ENCODE results near the gene SIRPA.

Gene SIRPA

DNA sequence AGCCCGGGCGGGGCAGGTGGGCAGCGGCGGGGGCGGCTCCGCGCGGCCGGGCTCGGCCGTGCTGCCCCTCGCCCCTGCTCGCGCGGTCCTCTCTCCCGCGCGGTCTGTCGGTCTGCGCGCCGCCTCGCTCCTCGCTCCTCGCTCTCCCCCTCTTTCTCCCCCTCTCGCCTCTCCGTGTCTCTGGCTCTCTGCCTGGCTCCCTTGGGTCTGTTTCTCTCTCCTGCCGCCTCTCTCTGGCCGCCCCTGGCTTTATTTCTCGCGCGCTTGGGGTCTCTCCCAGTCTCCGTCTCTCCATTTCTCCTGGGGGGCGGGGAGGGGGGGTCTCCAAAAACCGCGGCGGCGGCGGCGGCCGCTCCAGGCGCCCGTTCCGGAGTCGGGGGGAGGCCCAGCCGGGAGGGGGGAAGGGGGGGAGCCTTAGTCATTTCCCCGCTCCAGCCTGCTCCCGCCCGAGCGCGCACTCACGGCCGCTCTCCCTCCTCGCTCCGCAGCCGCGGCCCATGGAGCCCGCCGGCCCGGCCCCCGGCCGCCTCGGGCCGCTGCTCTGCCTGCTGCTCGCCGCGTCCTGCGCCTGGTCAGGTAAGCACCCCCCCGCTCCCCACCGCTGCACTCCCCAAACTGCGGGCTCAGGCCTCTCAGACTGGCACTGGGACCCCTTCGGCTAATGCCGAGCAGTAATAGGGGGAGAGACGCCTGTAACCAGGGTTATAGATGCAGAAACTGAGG, at the start of gene SIRPA:
Gene SIRPA, plus strand, starts transcription at position 457 of the 723 bp plus-strand sequence. Its CDS starts 41 bp downstream, at position 498.
- no peak for DNase-seq (ENCODE audit: low read depth in 4 of 4, low spot score in 1 of 4)

DNA sequence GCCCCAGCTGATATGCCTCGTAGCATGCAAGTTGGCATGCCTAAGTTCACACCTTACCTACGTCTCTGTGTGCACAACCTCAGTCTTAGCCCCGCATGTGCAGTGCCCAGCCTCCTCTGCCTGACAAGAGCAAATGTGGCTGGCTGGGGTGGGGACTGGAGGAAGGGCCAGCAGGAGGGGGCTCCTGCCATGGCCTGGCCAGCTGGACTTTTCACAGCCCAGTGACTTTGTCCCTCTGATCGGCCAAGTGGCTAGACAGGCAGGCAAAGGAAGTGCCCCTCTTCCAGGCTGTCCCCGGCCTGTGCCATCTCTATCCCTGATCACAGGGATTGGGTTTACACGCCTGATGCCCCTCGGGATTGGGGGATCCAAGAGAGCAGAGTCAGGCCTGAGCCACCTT, 49.5 kb upstream of the SIRPA start:
- DNase-seq (ENCODE audit: low read depth in 4 of 4, low spot score in 1 of 4), result no peak

- no peak for DNase-seq (ENCODE audit: low read depth in 4 of 4, low spot score in 1 of 4)
Measured at GRCh38 chr20:1846341-1846740, 48.9 kb upstream of the SIRPA start.

DNA sequence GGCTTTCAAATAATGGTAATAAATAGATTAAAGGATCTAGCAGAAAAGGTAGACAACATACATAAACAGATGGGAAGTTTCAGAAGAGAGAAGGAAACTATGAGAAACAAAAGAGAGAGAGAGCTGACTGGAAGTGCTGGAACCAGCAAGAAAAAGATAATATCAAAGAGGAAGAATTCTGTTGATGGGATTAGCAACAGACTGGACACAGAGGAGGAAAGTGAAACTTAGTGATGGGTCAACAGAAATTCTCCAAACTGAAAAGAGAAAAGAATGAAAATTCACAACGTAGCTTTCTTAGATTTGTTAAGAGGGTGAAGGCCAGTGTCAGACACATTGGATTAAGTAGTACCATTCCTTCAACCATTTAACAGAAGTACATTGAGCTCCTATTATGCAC, 48.3 kb upstream of the SIRPA start:
- DNase-seq (ENCODE audit: low read depth in 4 of 4, low spot score in 1 of 4), result no peak

DNA sequence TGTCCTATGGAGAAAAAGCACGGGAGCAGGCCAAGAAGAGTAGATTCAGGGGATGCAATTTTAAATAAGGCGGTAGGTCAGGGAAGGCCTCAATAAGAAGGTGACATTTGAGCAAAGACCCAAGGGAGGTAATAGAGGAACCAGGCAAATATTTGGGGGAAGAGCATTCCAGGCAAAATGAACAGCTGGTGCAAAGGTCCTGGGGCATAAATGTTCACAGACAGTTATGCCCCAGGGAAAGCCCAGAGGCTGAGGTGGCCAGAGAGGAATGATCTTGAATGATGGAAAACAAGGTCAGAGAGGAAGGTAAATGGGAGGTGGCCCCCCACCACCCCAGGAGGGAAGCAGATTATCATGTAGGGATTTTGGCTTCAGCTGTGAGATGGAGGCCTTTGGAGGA, 47.4 kb upstream of the SIRPA start:
- DNase-seq (ENCODE audit: low read depth in 4 of 4, low spot score in 1 of 4), result no peak

DNA sequence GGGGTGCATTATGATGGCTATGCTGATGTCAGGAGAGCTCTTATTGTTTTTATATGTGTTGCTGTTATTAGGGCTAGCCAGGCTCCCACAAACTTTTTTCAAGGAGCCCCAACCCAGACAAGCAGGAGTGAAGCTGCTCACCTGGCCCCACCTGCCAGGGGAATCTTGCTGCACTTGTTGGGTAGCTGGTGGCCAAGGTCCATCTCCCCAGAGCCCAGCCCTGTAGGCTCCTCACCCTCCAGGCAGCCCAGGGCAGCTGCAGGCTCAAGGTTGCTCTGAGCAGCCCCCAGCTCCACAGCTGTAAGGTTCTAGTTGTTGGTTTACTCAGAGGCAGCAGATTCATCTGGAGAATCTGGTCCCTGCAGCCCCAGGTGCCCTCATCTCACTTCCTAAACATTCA, 46.8 kb upstream of the SIRPA start:
- no peak for DNase-seq (ENCODE audit: low read depth in 4 of 4, low spot score in 1 of 4)

GRCh38 chr20:1851396-1851795, 43.8 kb upstream of the SIRPA start:
- DNase-seq (ENCODE audit: low read depth in 4 of 4, low spot score in 1 of 4), result no peak

DNA sequence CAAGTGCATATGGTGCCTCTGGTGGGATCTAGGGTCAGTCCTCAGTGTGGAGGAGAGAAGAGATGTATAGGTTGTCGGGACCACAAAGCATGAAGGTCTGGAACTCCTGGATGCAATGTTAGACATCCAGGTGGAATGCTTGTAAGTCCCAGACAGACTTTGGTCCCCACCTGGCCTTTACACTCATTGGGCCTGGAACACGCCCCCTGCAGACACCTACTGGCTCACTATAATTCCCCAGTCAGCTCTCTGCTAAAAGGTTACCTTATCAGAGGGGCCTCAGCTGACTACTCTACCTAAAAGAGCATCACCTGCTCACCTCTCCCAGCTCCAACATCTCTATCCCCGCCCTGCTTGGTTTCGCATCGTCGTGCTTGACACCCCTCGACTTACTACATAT, 41.7 kb upstream of the SIRPA start:
- DNase-seq (ENCODE audit: low read depth in 4 of 4, low spot score in 1 of 4), result no peak

DNA sequence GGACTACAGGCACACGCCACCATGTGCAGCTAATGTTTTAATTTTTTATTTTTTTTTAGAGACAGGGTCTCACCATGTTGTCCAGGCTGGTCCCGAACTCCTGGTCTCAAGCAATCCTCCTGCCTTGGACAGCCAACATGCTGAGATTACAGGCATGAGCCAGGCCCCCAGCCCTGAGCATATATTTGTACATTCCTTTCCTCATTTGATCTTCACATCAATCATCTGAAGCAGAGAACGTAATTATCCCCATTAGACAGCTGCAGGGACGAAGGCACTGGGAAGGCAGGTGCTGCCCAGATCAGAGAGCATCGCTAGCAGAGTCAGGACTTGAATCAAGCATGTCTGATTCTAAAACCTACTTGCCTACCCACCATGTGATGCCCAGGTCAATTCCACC, 41.0 kb upstream of the SIRPA start:
- no peak for DNase-seq (ENCODE audit: low read depth in 4 of 4, low spot score in 1 of 4)

- no peak for DNase-seq (ENCODE audit: low read depth in 4 of 4, low spot score in 1 of 4)
Measured at GRCh38 chr20:1855109-1855508, 40.1 kb upstream of the SIRPA start.

DNA sequence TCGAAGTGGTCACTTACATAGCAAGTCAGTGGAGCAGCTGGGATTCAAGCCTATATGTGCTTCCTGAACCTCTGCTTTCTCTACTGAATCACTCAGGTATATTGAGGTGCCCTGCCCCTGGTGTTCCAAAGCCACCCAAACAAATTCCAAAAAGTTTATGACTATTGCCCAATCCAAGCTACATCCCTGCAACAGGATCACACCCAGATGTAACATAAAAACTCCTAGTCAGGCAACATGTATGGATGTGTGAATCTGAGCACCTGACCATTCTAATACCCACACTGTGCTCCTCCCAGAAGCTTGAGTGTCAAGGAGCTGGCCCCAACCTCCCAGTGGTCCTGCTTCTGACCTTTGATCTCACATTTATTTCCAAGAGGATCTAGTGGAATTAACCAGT, 39.5 kb upstream of the SIRPA start:
- no peak for DNase-seq (ENCODE audit: low read depth in 4 of 4, low spot score in 1 of 4)

- no peak for DNase-seq (ENCODE audit: low read depth in 4 of 4, low spot score in 1 of 4)
Measured at GRCh38 chr20:1856424-1856823, 38.8 kb upstream of the SIRPA start.

GRCh38 chr20:1857466-1857865, 37.7 kb upstream of the SIRPA start:
- no peak for DNase-seq (ENCODE audit: low read depth in 4 of 4, low spot score in 1 of 4)

GRCh38 chr20:1858871-1859270, 36.3 kb upstream of the SIRPA start:
- no peak for DNase-seq (ENCODE audit: low read depth in 4 of 4, low spot score in 1 of 4)

DNA sequence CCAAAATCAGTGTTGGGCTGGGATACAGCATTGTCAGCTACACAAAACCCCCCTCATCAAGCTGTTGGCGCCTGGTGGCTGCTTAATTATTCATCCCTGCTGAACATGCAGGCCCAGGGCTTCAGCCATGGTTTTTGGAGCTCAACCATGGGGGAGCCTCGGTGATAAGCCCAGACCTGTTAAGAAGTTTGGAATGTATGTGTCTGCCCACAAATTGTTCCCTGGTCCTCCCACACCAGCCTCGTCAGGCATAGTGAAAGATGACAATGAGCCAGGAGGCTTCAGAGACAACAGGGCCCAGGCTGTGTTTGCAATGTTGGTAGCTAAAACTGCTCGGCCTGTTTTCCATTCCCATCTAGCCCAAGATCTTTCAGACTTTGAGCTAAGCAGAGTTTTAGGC, 34.8 kb upstream of the SIRPA start:
- no peak for DNase-seq (ENCODE audit: low read depth in 4 of 4, low spot score in 1 of 4)

- no peak for DNase-seq (ENCODE audit: low read depth in 4 of 4, low spot score in 1 of 4)
Measured at GRCh38 chr20:1861347-1861976, 33.7 kb upstream of the SIRPA start.

- DNase-seq (ENCODE audit: low read depth in 4 of 4, low spot score in 1 of 4), result no peak
Measured at GRCh38 chr20:1861996-1862662, 33.1 kb upstream of the SIRPA start.

GRCh38 chr20:1862663-1863053, 32.5 kb upstream of the SIRPA start:
- DNase-seq (ENCODE audit: low read depth in 4 of 4, low spot score in 1 of 4), result no peak

- DNase-seq (ENCODE audit: low read depth in 4 of 4, low spot score in 1 of 4), result no peak
Measured at GRCh38 chr20:1863296-1863695, 31.9 kb upstream of the SIRPA start.

- DNase-seq (ENCODE audit: low read depth in 4 of 4, low spot score in 1 of 4), result no peak
Measured at GRCh38 chr20:1866834-1867233, 28.4 kb upstream of the SIRPA start.

DNA sequence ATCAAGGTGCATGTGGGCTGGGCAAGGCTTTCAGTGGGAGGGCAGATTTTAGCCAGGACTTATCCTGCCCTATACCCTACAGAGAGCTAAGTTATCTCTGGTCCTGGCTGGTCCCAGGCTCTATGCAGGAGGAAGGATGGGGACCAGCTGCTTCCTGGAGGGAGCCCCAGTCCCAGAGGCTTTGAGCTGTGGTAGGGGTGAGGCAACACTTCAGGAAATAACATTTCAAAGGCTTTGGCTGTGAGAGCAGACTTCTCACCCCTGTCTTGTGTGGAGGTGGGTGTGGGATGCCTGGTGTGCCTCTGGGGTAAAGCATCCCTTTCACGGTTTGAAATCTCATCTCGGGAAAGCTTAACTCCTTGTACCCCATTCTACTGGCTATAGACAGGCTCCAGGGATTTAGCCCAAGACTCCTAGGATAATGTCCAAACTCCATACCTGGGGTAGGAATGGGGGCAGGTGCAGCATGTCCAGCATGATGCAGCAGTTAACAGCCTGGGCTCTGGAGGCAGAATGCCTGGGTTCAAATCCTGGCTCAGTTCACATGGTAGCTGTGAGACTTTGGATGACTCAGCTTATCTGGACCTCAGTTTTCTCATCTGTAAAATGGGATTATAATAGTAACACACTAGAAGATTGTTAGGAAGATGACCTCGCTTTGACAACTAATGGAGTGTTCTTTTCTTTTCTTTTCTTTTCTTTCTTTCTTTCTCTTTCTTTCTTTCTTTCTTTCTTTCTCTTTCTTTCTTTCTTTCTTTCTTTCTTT, 27.5 kb upstream of the SIRPA start:
- DNase-seq (ENCODE audit: low read depth in 4 of 4, low spot score in 1 of 4), result no peak

DNA sequence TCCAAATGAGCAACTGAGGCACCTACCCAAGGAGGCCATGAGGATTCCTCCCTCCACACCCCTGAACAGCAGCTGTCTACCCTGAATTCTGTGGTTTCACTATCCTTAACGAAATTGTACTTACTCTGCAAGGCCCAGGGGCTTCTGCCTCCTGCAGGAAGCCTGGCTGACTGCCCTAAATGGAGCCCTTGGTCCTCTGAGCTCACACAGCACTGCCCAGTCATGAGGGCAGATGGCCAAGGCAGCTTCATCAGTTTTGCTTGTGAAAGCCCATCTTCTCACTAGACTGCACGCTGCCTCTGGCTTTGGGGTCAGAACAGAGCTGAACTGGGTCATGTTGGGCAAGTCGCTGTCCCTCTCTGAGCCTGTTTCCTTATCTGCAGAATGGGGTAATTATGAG, 26.4 kb upstream of the SIRPA start:
- DNase-seq (ENCODE audit: low read depth in 4 of 4, low spot score in 1 of 4), result no peak

Measured in stimulated activated CD4-positive, alpha-beta T cell treated with anti-CD3 and anti-CD28 coated beads, Interleukin-1b, Interleukin-23, amount 100 ng/mL, for 24 hours (primary cell).